HG03378 (cell line): Measurements from ENCODE around the gene GGTA1.
"Not testable (repeated sequence)": the region's sequence is repeated elsewhere in the genome, so short reads cannot be mapped to it uniquely, and the experiment has no call there.

ENCODE experiments used
- ATAC-seq: cut with Tn5 transposase; IDR thresholded peaks from one replicate; pipeline ENCODE4 v1.9.1; 2021; ENCODE audit warnings: mild to moderate bottlenecking, moderate library complexity; ENCODE audit not compliant: unreplicated experiment

The GGTA1 gene

GRCh38 chr9:121463026-121463807 is 36.4 kb downstream of the GGTA1 start:
- ATAC-seq, result no peak

DNA sequence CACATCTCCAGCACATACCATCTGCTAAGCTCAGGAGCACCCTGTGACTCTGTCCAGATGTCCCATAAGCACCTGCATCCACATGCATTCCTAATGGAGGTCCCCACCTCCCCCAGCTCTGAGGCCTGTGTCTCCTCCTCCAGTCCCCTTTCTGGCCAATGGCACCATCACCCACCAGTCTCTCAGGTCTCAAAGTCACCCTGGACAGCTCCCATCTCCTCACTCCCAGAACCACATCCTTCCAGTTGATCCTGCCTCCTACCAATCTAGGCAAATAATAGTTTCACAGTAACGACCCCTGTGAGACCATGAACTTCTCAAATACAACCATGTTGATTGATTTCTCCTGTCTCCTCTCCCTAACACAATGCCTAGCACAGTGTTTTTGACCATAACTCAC is 40.1 kb downstream of the GGTA1 start:
- no peak for ATAC-seq

DNA sequence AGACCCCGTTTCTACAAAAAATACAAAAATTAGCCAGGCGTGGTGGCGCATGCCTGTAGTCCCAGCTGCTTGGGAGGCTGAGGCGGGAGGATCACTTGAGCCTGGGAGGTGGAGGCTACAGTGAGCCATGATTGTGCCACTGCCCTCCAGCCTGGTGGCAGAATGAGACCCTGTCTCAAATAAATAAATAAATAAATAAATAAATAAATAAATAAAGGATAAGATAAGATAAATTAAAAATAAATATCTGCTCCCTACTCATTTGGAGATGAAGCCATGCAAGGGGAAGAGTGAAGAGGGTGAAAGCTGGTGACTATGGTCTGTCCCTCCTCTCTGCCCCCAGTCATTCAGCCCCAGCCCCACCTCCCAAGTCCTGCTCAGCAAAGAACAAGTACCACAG is 41.2 kb downstream of the GGTA1 start:
- not testable (repeated sequence) for ATAC-seq

GRCh38 chr9:121455527-121456239 is 44.0 kb downstream of the GGTA1 start:
- ATAC-seq, result no peak

DNA sequence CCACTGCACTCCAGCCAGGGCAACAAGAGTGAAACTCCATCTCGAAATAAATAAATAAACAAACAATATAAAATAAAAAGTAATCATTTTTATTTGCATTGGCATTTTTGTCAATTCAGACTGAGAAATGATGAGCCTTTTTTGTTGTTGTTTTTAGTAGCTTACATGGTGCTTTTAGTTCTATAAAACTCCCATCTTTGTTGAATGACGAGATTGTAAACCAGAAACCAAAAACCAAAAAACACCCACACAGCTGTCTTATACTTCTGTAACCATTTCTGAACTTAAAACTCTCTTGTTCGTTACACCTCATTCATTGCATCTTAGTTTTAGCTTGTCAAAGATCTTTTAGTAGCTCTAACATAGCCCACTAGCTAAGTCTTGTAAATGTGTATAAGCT is 44.7 kb downstream of the GGTA1 start:
- ATAC-seq, result no peak

DNA sequence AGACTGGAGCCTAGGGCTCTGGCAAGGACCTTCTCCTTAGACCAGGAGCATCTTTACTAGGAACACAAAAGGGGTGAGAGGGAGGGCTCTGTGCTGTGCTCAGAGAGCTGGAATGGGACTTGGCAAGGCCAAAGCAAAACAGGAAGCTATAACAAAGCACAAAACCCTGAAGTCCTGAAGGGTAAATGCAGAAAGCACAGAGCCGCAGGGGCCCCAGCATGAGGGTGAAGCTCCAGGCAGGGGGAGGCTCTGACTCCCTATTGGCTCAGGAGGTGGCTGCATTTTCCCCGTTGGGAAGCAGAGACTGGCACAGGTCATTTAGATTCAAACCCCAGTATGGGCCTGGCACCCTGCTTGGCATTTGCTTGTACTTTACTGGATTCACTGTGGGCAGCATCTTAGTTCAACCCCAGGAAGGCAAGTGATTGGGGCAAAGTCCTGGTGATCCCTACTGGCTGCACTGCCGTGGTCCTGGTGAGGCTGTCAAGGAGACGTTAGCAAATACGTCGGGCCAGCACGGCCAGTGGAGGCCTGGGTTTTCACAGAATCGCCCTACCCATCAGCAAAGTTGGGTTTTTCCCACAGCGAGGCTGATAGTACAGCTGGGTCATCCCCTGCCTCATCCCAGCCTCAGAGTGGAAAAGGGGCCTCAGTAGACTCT is 46.3 kb downstream of the GGTA1 start:
- no peak for ATAC-seq

- ATAC-seq, result no peak
Measured at GRCh38 chr9:121452085-121452484, 47.6 kb downstream of the GGTA1 start.

DNA sequence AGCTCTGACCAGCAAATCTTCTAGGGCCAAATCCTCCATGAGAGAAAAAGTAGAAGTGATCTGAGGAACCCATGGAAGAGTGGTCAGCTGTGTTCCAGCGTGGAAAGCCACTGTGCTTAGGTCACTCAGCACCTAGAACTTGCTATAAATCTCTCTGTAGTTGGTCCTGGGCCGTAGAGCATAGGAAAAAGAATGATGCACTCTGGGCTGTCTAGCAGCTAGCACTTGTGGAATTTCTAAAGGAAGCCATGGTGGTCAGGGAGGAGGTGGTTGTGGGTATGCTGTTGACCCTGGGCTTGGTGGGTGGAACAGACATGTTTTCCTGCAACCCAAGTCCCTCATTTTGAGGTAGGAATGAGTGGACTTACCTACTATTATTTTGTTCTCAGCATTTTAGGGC is 48.1 kb downstream of the GGTA1 start:
- no peak for ATAC-seq

GRCh38 chr9:121450241-121450640 is 49.4 kb downstream of the GGTA1 start:
- no peak for ATAC-seq

DNA sequence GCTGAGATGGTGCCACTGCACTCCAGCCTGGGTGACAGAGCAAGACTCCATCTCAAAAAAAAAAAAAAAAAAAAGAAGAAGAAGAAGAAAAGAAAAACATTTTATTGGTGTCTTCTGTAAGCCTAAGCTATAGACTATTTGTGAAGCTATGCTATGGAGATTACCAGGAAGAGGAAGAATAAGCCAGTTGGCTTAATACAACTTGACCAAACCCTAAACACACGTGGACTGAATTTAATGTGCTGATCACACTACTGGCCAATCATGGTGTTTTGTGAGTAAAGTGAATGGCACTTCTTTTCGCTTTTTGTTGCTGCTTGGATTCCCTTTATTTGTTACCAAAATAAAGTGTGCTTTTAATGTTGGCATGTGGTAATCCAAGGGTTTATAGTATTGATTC is 49.9 kb downstream of the GGTA1 start:
- no peak for ATAC-seq

DNA sequence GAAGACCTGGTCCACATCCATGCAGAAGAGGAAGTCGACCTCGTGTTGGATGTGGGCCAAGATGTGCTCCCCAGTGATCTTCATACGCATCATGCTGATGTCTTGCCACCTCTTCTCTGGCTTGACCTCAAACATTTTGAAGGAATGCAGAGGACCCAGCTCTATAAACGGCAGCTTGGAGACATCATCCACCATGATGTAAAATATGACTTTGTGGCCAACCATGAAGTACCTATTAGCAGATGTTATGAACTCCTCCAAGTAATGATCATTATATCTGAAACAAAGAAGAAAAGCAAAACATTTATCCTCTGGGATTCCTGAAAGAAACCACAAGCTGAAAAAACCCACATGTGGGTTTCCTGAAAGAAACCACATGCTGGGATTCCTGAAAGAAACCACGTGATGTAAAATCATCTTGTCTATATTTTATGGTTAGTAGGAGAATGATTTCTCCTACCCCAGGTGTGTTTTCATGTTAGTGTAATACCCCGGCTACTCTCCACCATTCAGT is 52.3 kb downstream of the GGTA1 start:
- ATAC-seq, result no peak

DNA sequence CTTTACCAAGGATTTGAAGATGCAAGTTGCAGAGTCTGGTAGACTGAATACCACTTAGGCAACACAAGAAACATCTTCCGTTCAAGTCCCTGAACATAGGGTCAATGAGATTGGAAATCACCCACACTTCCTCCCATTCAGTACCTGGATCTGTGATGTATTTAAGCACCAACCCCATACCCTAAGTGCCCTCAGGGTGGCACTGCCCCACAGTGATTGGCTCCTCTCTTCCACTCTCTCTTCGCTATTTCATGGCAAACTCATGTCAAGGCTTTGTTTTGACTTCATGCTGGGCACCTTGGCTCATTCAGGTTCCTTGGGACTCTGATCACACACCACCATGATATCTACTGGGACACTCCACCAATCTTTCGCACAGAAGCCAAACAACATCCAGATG is 53.7 kb downstream of the GGTA1 start:
- no peak for ATAC-seq

- no peak for ATAC-seq
Measured at GRCh38 chr9:121443981-121444380, 55.7 kb downstream of the GGTA1 start.

- ATAC-seq, result no peak
Measured at GRCh38 chr9:121441165-121441564, 58.5 kb downstream of the GGTA1 start.

GRCh38 chr9:121439711-121440664 is 59.7 kb downstream of the GGTA1 start:
- ATAC-seq, result no peak

- no peak for ATAC-seq
Measured at GRCh38 chr9:121439016-121439415, 60.6 kb downstream of the GGTA1 start.

DNA sequence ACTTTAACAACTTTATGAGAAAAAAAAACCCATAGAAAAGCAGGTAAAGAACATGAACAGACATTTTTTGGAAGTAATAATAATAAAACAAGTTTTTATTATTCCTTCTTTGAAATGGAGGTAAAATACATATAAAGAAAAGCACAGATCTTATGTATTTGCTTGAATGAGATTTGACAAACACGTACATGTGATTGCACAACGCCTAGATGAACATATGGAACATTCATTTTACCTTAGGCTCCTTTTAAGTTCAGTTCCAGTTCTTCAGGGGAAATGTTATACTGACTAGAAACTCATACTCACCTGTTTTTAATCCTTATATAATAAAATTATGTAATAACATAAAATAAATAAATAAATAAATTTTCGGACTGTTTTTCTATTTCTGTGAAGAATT is 61.8 kb downstream of the GGTA1 start:
- ATAC-seq, result no peak

DNA sequence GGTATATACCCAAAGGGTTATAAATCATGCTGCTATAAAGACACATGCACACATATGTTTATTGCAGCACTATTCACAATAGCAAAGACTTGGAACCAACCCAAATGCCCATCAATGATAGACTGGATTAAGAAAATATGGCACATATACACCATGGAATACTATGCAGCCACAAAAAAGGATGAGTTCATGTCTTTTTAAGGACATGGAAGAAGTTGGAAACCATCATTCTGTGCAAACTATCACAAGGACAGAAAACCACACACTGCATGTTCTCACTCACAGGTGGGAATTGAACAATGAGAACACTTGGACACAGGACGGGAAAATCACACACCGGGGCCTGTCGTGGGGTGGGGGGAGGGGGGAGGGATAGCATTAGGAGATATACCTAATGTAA is 62.6 kb downstream of the GGTA1 start:
- ATAC-seq, result not testable (repeated sequence)

- no peak for ATAC-seq
Measured at GRCh38 chr9:121434969-121435368, 64.7 kb downstream of the GGTA1 start.

DNA sequence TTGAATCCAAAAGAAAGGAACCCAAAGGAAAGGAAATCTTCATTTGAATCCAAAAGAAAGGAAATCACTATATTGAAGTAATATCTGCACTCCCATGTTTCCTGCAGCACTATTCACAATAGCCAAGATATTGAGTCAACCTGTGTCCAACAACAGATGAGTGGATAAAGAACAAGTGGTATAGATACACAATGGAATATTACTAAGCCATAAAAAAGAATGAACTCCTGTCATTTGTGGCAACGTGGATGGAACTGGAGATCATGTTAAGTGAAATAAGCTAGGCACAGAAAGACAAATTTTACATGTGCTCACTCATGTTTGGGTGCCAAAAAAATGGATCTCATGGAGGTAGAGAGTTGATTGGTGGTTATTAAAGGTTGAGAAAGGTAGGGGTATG is 71.7 kb downstream of the GGTA1 start:
- no peak for ATAC-seq

DNA sequence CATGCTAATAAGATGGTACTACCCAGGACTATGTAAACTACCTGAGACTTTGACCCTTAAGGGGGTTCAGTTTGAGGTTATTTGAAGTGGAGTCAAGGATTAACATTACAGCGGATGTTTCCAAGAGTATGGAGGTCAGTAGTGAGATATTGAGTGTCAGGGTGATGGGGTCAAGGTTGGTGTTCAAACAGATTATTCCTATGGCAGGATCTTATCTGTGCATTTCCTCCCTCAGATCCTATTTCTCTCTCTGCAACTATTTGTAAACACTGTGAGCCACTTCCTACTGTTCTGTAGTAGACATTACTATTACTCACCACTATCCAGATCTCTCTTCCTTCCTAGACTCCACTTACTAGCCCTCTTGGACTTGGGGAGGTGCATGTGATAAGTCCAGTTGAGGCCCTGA is 75.6 kb downstream of the GGTA1 start:
- no peak for ATAC-seq
